ENCODE measurements around the gene OR10Z1.

OR10Z1 gene, protein sequence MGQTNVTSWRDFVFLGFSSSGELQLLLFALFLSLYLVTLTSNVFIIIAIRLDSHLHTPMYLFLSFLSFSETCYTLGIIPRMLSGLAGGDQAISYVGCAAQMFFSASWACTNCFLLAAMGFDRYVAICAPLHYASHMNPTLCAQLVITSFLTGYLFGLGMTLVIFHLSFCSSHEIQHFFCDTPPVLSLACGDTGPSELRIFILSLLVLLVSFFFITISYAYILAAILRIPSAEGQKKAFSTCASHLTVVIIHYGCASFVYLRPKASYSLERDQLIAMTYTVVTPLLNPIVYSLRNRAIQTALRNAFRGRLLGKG
- long read RNA-seq = 0 reads

DNA sequence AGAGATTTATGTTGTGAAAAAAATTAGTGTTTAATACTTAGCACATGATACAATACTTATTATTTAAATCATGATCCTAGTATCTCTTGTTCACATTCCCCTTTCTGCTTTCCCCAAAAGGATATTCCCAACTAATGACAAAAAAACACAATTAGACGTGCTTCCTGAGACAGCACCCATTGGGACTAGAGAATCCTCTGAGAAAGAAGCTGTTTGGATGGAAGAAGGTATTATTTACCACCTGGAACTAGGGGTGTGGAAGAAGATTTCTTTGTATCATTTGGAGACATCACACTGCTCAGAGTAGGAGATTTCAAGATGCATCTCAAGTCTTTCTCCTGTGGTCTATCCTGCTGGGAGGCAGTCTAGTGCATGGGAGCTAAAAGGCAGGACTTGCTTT is at the start of gene OR10Z1:
Gene OR10Z1 (plus strand): TSS at position 301 of the 400 bp plus-strand sequence. CDS start 1,171 bp downstream, outside the sequence.
- no peak for DNase-seq (ENCODE audit: low read depth in 1 of 2, low spot score in 1 of 2)
- H3K4me3 ChIP-seq (replicated peaks; ENCODE audit: insufficient read depth, low read length) = no peak within 1 kb of the TSS
- no peaks in the 10 kb centered on the region for H3K27me3 ChIP-seq (ENCODE audit: insufficient read depth, poor library complexity, severe bottlenecking)
- TF ChIP-seq GABPA (IDR thresholded peaks at IDR 0.05; ENCODE audit: low read depth) (no peak), POLR2AphosphoS5 (IDR thresholded peaks at IDR 0.05; ENCODE audit: low read depth) (no peak), SPI1 (IDR thresholded peaks at IDR 0.05; ENCODE audit: borderline replicate concordance, low read depth) (no peak)
- TF ChIP-seq, protein P1, sequence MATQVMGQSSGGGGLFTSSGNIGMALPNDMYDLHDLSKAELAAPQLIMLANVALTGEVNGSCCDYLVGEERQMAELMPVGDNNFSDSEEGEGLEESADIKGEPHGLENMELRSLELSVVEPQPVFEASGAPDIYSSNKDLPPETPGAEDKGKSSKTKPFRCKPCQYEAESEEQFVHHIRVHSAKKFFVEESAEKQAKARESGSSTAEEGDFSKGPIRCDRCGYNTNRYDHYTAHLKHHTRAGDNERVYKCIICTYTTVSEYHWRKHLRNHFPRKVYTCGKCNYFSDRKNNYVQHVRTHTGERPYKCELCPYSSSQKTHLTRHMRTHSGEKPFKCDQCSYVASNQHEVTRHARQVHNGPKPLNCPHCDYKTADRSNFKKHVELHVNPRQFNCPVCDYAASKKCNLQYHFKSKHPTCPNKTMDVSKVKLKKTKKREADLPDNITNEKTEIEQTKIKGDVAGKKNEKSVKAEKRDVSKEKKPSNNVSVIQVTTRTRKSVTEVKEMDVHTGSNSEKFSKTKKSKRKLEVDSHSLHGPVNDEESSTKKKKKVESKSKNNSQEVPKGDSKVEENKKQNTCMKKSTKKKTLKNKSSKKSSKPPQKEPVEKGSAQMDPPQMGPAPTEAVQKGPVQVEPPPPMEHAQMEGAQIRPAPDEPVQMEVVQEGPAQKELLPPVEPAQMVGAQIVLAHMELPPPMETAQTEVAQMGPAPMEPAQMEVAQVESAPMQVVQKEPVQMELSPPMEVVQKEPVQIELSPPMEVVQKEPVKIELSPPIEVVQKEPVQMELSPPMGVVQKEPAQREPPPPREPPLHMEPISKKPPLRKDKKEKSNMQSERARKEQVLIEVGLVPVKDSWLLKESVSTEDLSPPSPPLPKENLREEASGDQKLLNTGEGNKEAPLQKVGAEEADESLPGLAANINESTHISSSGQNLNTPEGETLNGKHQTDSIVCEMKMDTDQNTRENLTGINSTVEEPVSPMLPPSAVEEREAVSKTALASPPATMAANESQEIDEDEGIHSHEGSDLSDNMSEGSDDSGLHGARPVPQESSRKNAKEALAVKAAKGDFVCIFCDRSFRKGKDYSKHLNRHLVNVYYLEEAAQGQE (IDR thresholded peaks at IDR 0.05; ENCODE audit: insufficient replicate concordance, low read depth) = no peak
- TF ChIP-seq, protein P2, sequence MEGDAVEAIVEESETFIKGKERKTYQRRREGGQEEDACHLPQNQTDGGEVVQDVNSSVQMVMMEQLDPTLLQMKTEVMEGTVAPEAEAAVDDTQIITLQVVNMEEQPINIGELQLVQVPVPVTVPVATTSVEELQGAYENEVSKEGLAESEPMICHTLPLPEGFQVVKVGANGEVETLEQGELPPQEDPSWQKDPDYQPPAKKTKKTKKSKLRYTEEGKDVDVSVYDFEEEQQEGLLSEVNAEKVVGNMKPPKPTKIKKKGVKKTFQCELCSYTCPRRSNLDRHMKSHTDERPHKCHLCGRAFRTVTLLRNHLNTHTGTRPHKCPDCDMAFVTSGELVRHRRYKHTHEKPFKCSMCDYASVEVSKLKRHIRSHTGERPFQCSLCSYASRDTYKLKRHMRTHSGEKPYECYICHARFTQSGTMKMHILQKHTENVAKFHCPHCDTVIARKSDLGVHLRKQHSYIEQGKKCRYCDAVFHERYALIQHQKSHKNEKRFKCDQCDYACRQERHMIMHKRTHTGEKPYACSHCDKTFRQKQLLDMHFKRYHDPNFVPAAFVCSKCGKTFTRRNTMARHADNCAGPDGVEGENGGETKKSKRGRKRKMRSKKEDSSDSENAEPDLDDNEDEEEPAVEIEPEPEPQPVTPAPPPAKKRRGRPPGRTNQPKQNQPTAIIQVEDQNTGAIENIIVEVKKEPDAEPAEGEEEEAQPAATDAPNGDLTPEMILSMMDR (IDR thresholded peaks at IDR 0.05; ENCODE audit: insufficient read depth, low read length) = no peak
- no peak within 1 kb of the TSS for H3K27ac ChIP-seq (replicated peaks)

DNA sequence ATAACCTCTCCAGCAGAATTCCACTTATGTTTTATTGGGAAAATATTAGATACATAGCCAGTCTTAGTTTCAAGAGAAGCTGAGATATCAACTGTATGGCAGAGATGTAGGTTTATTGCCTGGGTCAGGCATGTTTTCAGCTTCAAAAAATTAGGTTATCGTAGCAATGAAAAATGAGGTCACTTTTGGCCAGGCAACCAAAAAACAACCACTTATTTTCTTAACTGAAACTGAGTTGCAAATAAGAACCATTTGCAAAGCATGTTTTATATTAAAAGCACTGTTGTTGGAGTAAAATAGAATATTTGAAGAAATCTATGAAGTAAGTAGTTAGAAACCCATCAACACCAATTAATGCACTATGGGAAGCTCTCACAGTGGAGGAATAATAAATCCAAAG is 45.4 kb upstream of the OR10Z1 start:
- H3K27me3 ChIP-seq (ENCODE audit: insufficient read depth, poor library complexity, severe bottlenecking) = no peaks in the 10 kb centered on the region
- TF ChIP-seq, protein P2 (IDR thresholded peaks at IDR 0.05; ENCODE audit: insufficient read depth, low read length) = no peak
- no peak for TF ChIP-seq SPI1 (IDR thresholded peaks at IDR 0.05; ENCODE audit: borderline replicate concordance, low read depth)
- TF ChIP-seq, protein P1 (IDR thresholded peaks at IDR 0.05; ENCODE audit: insufficient replicate concordance, low read depth) = no peak
- no peak for TF ChIP-seq POLR2AphosphoS5 (IDR thresholded peaks at IDR 0.05; ENCODE audit: low read depth)
- no peak for TF ChIP-seq GABPA (IDR thresholded peaks at IDR 0.05; ENCODE audit: low read depth)
- DNase-seq (ENCODE audit: low read depth in 1 of 2, low spot score in 1 of 2) = no peak
- H3K4me3 ChIP-seq (replicated peaks; ENCODE audit: insufficient read depth, low read length) = no peak overlapping the region
- no peak overlapping the region for H3K27ac ChIP-seq (replicated peaks)

DNA sequence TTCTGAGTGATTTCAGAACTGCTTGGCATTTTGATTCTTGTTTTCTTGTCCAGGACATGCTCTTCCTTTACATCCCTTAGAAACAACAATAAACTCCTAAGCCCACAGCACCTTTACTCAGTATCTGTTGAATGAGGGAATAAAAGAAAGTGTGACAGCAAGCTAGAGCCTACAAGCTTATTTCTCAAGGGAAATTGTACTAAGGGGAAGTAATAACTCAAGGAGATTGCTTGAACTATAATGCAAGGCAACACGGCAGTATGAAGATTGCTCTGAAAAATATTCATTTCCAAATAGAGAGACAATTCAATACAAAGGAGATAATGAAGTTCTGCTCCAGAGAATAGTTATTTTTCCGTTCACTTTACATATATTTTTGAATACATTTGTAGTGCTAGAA is 41.2 kb upstream of the OR10Z1 start:
- no peaks in the 10 kb centered on the region for H3K27me3 ChIP-seq (ENCODE audit: insufficient read depth, poor library complexity, severe bottlenecking)
- TF ChIP-seq, protein P2 (IDR thresholded peaks at IDR 0.05; ENCODE audit: insufficient read depth, low read length) = no peak
- TF ChIP-seq SPI1 (IDR thresholded peaks at IDR 0.05; ENCODE audit: borderline replicate concordance, low read depth) (no peak), POLR2AphosphoS5 (IDR thresholded peaks at IDR 0.05; ENCODE audit: low read depth) (no peak), GABPA (IDR thresholded peaks at IDR 0.05; ENCODE audit: low read depth) (no peak)
- TF ChIP-seq, protein P1 (IDR thresholded peaks at IDR 0.05; ENCODE audit: insufficient replicate concordance, low read depth) = no peak
- no peak for DNase-seq (ENCODE audit: low read depth in 1 of 2, low spot score in 1 of 2)
- H3K4me3 ChIP-seq (replicated peaks; ENCODE audit: insufficient read depth, low read length) = no peak overlapping the region
- H3K27ac ChIP-seq (replicated peaks) = peak overlapping the region; percentile 95

Data from HL-60 (cell line).